Neutrophil (primary cell): ENCODE data around the gene MRGPRD.

Source experiments
- H3K27ac ChIP-seq: fragments of 200-600 bp; sonication (generic); 2 replicates; pipeline ENCODE4 v1.5.1; 2016; ENCODE audit warnings: mild to moderate bottlenecking, moderate library complexity
- H3K27me3 ChIP-seq: fragments of 200-600 bp; sonication (generic); 2 replicates; pipeline ENCODE4 v1.6.0; 2016; ENCODE audit warnings: mild to moderate bottlenecking
- H3K36me3 ChIP-seq: fragments of 200-600 bp; sonication (generic); 2 replicates; pipeline ENCODE4 v1.5.1; 2017
- H3K4me1 ChIP-seq, 2 experiments: fragments of 200-600 bp in 1 of 2; sonication (generic) in 1 of 2; 1 replicate in 1 of 2; 2 replicates in 1 of 2; pipeline versions ENCODE4 v1.5.1 to v1.6.1; 2013 to 2016; ENCODE audit warnings: low read depth in 1 of 2, low read length in 1 of 2, mild to moderate bottlenecking in 1 of 2, moderate library complexity in 1 of 2; ENCODE audit not compliant: control insufficient read depth in 1 of 2, insufficient read depth in 1 of 2
- H3K4me3 ChIP-seq, 2 experiments: fragments of 200-600 bp in 1 of 2; sonication (generic) in 1 of 2; 1 replicate in 1 of 2; 2 replicates in 1 of 2; pipeline ENCODE4 v1.5.1; 2013 to 2016; ENCODE audit warnings: low read depth in 1 of 2, low read length in 1 of 2, mild to moderate bottlenecking in 1 of 2, moderate library complexity in 1 of 2
- H3K9me3 ChIP-seq: fragments of 200-600 bp; sonication (generic); 2 replicates; pipeline ENCODE4 v1.5.1; 2016
- CTCF ChIP-seq: fragments of 200-600 bp; sonication (generic); IDR thresholded peaks from 2 replicates; pipeline ENCODE4 v1.5.1; 2016; ENCODE audit warnings: antibody characterized with exemption

MRGPRD gene

DNA sequence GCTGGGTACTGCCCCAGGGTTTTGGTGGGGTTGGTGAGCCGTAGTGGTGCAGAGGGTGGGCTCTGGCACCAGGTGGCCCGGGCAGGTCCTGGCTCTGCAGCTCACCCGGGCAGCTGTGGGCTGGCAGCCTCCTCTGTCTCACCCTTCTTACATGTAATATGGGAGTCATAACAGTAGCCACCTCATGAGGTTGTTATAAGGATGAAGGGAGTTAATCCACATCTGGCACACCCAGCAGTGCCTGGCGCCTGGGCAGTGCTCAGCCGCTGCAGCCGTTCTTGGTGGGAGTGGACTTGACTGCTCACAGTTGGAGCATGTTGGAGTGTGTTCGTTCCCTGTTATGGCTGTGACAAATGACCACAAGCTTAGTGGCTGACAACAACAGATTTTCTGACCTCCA is 48.4 kb downstream of the MRGPRD start:
- Histone ChIP-seq H3K4me1 (peaks cover 38 to 41% of the 10 kb centered on the region in 2 experiments), H3K36me3 (peaks cover 84% of the 10 kb centered on the region), H3K27me3 (no peaks in the 10 kb centered on the region), H3K9me3 (no peaks in the 10 kb centered on the region), H3K4me3 (no peak overlapping the region), H3K27ac (no peak overlapping the region)
- no peak for TF ChIP-seq CTCF

DNA sequence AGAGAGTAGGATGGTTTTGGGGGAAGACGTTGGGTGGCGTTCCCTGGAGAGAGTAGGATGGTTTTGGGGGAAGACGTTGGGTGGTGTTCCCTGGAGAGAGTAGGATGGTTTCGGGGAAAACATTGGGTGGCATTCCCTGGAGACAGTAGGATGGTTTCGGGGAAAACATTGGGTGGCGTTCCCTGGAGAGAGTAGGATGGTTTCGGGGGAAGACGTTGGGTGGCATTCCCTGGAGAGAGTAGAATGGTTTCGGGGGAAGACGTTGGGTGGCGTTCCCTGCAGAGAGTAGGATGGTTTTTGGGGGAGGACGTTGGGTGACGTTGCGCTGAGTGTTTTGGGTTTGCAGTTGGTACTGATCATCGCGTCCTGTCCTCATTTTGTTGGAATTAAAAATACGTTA is 48.9 kb downstream of the MRGPRD start:
- Histone ChIP-seq H3K27ac (no peak overlapping the region), H3K4me3 (no peak overlapping the region), H3K36me3 (peaks cover 79% of the 10 kb centered on the region), H3K9me3 (no peaks in the 10 kb centered on the region), H3K4me1 (peaks cover 41 to 45% of the 10 kb centered on the region in 2 experiments), H3K27me3 (no peaks in the 10 kb centered on the region)
- TF ChIP-seq CTCF, result no peak

GRCh38 chr11:68930991-68931855 is 49.6 kb downstream of the MRGPRD start:
- Histone ChIP-seq H3K4me3 (no peak overlapping the region), H3K36me3 (peaks cover 73% of the 10 kb centered on the region), H3K27ac (peak overlapping the region; percentile 80), H3K27me3 (no peaks in the 10 kb centered on the region), H3K4me1 (peaks cover 41 to 45% of the 10 kb centered on the region in 2 experiments), H3K9me3 (no peaks in the 10 kb centered on the region)
- TF ChIP-seq CTCF, result no peak
